Lower leg skin (tissue), 3 donors: ENCODE results near the gene ADARB1.

ENCODE experiments used
- POLR2A ChIP-seq, 2 donors: fragments of 450-650 bp; IDR thresholded peaks; one replicate each; pipeline ENCODE4 v1.6.1; 2016 to 2017; ENCODE audit warnings: antibody characterized with exemption in 2 of 2, mild to moderate bottlenecking in 1 of 2, moderate library complexity in 1 of 2
- TF ChIP-seq, protein P1 (sequence below), 3 donors: fragments of 450-650 bp; IDR thresholded peaks; one replicate each; pipeline ENCODE4 v1.5.1; 2016; ENCODE audit warnings: antibody characterized with exemption in 3 of 3, mild to moderate bottlenecking in 3 of 3, moderate library complexity in 2 of 3

DNA sequence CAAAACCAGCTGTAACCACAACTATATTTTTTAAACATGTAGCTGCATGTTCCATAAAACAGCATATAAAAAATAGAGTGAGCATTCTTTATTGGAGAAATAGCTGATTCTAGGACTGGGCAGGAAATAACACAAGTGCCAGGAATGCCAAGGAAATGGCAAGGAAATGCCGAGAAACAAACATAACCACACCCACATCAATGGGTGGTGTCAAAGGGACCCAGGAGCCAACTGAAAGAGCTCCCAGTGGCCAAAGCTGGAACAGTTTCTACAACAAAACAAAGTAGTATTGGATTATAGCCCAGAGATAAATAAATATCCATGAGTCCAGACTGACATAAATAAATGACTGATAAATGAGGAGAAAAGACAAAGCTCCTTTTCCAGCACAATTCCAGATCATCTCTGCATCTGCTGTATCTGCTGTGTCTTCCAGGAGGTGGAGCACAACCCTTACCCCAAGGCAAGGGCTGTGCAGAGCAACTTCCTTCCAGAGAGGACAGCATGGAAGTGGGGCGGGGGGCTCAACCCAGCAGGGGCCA lies 28.1 kb downstream of the ADARB1 start:
- TF ChIP-seq, protein P1, sequence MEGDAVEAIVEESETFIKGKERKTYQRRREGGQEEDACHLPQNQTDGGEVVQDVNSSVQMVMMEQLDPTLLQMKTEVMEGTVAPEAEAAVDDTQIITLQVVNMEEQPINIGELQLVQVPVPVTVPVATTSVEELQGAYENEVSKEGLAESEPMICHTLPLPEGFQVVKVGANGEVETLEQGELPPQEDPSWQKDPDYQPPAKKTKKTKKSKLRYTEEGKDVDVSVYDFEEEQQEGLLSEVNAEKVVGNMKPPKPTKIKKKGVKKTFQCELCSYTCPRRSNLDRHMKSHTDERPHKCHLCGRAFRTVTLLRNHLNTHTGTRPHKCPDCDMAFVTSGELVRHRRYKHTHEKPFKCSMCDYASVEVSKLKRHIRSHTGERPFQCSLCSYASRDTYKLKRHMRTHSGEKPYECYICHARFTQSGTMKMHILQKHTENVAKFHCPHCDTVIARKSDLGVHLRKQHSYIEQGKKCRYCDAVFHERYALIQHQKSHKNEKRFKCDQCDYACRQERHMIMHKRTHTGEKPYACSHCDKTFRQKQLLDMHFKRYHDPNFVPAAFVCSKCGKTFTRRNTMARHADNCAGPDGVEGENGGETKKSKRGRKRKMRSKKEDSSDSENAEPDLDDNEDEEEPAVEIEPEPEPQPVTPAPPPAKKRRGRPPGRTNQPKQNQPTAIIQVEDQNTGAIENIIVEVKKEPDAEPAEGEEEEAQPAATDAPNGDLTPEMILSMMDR (IDR thresholded peaks at IDR 0.05), result no peak
- TF ChIP-seq POLR2A (IDR thresholded peaks at IDR 0.05), result no peak
